GM21390 (cell line): ENCODE measurements around the gene WDHD1.
"Not testable (repeated sequence)": the region's sequence is repeated elsewhere in the genome, so short reads cannot be mapped to it uniquely, and the experiment has no call there.

Experiments
- ATAC-seq: cut with Tn5 transposase; IDR thresholded peaks from one replicate; pipeline ENCODE4 v1.9.1; 2021; ENCODE audit not compliant: unreplicated experiment

WDHD1 gene

DNA sequence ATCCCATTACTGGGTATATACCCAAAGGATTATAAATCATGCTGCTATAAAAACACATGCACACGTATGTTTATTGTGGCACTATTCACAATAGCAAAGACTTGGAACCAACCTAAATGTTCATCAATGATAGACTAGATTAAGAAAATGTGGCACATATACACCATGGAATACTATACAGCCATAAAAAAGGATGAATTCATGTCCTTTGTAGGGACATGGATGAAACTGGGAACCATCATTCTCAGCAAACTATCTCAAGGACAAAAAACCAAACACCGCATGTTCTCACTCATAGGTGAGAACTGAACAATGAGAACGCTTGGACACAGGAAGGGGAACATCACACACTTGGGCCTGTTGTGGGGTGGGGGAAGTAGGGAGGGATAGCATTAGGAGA lies 73.3 kb downstream of the WDHD1 start:
- ATAC-seq = not testable (repeated sequence)

DNA sequence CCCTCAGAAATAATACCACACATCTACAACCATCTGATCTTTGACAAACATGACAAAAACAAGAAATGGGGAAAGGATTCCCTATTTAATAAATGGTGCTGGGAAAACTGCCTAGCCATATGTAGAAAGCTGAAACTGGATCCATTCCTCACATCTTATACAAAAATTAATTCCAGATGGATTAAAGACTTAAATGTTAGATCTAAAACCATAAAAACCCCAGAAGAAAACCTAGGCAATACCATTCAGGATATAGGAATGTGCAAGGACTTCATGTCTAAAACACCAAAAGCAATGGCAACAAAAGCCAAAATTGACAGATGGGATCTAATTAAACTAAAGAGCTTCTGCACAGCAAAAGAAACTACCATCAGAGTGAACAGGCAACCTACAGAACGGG lies 74.1 kb downstream of the WDHD1 start:
- not testable (repeated sequence) for ATAC-seq

DNA sequence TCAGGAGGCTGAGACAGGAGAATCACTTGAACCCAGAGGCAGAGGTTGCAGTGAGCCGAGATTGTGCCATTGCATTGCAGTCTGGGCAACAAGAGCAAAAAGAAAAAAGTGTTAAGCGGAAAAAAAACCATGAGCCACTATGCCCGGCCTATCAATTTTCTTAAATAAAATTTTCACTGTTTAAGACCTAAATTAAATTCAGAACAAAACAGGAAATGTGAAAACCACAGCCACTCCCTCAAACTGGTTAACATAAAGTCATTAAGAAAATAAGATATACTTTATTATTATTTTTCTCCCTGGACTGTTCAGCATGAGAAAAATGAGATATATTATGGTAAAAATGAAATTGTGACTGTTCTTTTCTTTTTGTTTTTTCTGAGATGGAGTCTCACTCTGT lies 79.7 kb downstream of the WDHD1 start:
- ATAC-seq = no peak

DNA sequence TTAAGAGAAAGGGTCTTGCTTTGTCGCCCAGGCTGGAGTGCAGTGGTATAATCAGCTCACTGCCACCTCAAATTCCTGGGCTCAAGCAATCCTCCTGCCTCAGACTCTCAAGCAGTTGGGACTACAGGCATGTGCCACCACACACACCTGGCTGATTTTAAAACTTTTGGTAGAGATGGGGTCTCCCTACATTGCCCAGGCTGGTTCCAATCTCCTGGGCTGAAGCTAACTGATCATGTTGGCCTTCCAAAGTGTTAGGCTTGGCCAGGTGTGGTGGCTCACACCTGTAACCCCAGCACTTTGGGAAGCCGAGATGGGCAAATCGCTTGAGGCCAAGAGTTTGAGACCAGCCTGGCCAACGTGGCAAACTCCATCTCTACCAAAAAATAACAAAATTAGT lies 80.4 kb downstream of the WDHD1 start:
- ATAC-seq = no peak

DNA sequence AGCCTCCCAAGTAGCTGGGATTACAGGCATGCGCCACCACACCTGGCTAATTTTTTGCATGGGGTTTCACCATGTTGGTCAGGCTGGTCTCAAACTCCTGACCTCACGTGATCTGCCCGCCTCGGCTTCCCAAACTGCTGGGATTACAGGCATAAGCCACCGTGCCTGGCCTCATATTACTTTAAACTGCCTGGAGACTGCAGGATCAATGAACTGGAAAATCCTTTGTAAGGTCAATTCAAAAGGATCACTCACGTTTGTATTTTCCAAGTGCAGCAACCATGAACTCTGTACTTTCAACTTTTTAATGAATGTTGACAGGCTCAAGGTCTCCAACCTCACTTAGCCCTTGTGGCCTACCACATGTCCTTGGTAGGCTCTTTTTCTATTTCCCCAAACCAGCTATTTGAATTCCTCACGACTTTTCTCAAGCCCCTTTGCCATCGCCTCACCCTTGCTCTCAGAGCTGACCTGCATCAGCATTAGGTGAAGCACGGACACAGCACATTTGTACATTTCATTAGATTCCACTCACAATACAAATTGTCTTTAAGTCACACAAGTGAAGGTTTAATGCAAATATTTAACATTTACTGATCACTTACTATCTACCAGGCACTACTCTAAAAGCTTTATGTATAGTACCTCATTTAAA lies 82.0 kb downstream of the WDHD1 start:
- ATAC-seq = no peak

DNA sequence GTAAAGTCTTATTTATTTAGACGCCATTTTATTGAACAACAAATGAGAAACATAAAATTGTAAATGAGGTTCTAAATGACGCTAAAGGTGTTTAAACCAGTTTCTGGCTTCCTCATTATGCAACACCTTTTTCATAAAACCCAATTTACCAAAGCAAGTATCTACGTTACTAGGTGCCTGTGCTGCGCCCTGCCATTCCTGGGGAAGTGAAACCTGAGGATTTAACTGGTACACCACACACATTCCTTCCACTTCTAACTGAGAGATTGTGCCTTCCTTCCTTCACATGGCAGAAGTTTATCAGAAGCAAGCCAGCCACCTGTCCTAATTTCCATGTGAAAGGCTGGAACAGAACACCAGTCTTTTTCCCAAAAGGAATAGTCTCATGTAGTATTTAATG lies 84.0 kb downstream of the WDHD1 start:
- no peak for ATAC-seq

DNA sequence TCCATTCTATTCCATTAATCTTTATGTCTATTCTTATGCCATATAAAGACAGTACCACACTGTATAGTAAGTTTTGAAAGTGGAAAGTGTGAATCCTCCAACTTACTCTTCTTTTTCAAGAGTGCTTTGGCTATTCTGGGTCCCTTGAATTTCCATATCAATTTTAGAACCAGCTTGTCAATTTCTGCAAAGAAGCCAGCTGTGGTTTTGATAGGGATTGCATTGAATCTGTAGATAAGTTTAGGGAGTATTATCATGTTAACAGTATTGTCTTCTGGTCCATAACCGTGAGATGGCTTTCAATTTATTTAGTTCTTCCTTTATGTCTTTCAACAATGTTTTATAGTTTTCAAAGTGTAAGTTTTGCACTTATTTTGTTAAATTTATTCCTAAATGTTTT lies 90.1 kb downstream of the WDHD1 start:
- ATAC-seq = no peak

DNA sequence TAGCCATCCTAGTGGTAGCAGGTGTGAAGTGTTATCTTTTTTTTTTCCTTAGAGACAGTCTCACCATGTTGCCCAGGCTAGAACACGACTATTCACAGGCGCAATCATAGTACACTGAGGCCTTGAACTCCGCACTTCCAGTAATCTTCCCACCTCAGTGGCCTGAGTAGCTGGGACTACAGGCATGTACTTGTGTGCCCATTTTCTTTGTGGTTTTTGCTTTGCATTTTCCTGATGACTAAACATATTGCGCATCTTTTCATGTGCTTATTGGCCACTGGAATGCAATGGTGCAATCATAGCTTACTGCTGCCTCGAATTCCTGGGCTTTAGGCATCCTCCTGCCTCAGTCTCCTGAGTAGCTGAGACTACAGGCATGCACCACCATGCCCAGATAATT lies 90.9 kb downstream of the WDHD1 start:
- no peak for ATAC-seq

DNA sequence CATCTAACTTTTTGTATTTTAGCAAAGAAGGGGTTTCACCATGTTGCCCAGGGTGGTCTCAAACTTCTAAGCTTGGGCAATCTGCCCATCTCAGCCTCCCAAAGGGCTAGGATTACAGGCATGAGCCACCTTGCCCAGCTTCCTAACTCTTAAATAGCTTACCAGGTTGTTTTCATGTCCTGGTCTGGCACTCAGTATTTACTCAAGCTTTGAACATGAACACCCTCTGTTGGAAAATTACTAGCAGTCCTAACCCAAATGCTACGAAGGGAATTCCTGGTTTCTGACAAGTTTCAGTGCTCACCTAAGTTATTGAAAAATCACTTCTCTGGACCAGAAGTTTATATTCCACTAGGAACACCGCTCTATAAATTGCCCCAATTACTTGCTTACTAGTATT lies 91.8 kb downstream of the WDHD1 start:
- ATAC-seq = no peak

DNA sequence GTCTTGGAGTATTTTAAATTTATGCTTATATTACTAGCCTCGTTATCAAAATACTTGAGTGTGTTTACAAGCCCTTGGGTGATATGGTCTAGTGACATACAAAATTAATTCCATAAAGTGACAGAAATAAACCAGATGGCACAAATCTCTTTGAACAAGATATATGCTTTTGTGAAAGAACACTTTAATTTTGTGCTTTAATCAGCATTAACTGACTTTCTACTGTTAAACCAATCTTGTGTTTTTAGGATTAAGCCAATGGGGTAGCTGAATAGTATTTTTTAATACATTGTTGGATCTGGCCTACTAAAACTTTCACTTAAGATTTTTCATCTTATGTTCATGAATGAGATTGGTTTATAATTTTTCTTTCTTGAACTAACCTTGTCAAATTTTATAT lies 93.9 kb downstream of the WDHD1 start:
- no peak for ATAC-seq

DNA sequence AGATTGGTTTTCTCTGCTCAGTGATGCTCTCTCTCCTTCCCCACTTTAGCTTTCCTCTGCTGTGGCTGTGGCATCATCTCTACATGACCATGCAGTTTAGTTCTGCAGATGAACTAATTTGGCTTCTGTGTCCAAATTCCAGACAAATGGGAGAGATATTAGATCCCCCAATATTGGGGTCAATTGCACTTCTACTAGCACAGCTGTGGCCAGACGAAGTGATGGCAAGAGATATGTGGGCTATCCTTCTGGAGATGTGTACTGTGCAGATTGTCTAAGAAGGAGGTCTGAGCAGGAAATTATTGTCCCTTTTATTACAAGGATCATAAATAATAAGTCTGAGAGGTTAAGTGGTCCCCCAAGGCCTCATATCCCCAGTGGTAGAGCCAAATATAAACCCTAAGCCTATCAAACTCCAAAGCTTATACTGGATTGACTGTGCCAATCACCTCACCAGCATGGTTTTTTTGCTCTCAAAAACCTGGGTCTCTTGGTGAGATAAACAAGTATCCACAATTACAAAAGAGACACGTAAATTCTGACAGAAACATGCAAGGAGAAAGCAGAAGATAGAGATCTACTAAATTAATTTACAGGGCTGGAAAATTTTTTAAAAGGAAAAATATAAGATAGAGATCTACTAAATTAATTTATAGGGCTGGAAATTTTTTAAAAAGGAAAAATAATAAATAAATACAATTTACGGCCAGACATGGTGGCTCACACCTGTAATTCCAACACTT lies 95.1 kb downstream of the WDHD1 start:
- ATAC-seq = no peak

DNA sequence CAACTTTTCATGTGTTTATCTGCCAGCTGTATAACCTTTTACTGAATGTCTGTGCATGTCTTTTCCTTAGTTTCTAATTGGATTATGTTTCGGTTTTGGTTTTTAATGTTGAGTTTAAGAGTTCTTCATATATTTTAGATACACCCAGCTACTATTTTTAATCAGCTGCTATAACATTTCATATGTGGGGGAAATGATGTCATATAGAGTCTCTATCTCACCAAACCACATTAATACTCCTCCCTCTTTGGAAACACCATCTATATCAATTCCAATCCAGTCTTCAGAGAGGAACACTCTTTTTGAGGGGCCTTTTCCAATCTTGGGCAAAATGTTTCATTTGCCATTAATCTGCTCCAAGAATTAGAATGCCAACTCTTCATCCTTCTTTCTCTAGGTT lies 95.8 kb downstream of the WDHD1 start:
- no peak for ATAC-seq

DNA sequence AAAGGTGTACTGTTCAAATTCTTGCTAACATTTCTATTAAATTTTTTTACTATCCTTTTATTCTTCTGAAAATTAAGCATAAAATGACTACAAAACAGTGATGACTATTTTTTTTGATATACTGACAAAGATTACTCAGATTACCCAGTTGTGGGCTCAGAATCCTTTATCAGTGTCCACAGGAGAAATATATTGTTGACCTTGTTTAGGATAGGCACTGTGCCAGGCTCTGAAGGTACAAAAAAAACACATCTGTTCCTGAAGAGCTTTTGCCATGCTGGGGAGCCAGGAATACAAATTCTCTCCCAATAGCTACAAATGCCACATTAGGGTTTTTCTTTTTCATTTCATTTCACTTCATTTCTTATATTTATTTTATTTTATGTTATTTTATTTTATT lies 97.3 kb downstream of the WDHD1 start:
- no peak for ATAC-seq

DNA sequence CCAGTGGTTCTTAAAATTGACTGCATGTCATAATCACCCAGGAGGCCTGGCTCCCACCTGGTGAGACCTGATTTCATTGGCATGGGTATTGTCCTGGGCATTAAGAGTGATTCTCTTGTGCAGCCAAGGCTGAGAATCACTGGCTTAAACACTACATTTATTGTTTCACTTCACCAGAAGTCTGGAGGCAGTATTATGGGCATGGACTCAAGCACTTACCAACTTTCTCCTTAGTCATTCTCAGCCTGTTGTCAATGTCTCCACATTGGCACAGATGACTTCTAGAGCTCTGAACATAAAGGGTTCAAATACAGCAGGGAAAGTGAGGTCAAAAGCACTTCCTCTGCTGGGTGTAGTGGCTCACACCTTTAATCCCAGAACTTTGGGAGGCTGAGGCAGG lies 98.7 kb downstream of the WDHD1 start:
- ATAC-seq = no peak

DNA sequence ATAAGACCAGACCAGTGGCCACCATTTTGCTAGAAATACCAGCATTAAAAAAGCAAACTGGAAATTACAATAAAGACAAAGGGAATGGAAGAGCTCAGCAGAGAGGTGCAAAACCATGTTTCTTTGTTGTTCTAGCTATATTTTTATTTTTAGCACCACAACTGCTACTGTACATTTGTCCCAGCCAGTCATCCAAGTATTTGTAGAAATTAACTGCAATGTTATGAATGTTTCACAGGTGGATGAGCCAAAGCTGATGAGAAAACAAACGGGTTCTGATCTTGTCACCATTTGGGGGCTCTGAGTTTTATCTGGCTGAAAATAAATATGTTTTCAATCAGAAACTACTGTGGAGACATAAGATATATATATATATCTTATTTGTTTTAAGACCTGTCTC lies 99.3 kb downstream of the WDHD1 start:
- no peak for ATAC-seq

DNA sequence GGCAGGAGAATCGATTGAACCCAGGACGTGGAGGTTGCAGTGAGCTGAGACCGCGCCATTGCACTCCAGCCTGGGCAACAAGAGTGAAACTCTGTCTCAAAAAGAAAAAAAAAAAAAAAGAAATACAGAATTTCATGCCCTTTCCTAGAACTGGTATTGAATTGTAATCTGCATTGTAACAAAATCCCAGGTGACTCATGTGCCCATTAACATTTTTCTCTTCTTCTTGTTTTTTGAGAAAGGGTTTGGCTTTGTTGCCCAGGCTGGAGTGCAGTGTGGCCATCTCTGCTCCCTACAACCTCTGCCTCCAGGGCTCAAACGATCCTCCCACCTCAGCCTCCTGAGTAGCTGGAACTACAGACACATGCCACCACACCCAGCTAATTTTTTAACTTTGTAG lies 100.3 kb downstream of the WDHD1 start:
- not testable (repeated sequence) for ATAC-seq

DNA sequence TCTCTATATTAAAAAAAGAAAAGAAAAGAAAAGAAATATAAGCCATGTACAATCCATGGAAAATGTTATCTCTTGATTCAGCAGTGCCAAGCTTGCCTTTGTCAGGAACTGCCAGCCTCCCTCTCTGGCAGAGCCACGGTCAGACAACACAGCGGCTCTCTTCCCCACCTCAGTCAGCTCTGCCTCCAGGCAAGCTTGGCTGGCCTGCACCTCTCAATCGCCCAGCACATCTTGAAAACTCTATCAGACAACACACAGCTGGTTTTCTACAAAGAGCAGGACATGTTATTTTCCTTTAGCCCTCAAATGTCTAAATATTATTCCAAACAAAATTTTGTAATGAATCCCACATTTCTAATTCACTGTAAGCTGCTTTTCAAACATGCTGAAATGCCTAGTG lies 104.3 kb downstream of the WDHD1 start:
- ATAC-seq = no peak

DNA sequence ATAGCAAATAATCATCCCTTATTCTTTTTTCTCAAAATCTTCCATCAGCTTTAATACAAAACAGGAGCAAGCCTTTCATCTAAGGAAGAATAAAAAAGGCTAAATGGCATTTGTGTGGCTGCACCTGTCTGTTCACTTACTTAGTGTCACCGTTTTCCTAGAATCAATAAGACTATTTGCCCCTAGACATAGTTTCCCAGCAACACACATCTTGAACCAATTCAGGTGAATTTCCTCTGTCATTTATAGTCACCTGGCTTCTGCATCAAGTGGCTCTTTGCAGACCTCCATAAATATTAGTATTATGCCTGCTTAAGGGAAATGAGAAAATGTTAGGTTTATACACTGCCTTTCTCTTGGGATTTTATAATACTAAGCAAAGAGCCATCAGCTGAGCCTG lies 106.8 kb downstream of the WDHD1 start:
- no peak for ATAC-seq

DNA sequence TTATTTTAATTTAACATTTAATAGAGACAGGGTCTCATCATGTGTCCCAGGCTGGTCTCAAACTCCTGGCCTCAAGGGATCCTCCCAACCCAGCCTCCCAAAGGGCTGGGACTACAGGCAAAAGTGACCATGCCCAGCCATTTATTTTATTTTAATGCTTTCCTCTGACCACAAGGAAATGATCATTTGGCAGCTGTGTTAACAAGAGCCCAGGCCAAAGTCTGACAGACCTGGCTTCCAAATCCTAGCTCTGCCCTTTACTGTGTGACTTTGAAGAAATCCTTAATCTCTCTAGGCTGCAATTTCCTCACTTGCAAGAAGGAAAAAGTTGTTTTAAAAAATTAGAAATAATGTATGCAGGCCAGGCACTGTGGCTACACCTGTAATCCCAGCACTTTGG lies 107.6 kb downstream of the WDHD1 start:
- ATAC-seq = no peak

DNA sequence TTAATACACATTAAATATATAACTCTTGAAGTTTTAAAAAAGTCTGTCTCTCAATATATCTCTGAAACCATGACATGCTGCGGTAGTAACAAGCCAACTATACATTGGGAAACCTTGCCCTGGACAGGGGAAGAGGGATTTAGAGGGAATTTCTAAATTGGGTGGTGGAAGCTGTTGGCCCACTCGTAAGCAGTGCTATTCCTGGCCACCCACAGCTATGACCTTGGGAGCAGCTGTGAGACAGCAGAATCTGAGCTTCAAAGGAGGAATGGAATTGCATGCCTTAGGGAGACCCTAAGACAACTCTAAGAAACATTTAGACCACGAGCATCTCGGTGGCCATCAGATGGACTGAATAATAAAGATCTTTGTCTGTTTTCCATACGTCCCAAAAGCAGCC lies 108.5 kb downstream of the WDHD1 start:
- ATAC-seq = no peak

DNA sequence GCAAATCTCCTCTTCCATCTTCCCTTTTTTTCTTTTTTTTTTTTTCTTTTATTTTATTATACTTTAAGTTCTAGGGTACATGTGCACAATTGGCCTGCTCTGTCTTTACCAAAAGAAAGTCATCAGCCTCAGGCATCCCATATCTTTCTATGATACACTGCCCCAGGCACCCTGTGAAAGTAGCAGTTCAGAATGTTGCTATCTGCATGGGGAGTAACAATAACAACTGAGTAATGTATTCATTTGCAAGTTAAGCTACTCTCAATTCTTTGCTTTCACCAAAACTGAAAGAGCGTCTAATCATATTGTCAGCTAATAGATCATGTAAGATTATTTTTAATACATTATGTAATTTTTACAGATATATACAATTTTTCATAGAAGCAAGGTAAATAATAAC lies 110.8 kb downstream of the WDHD1 start:
- ATAC-seq = no peak

DNA sequence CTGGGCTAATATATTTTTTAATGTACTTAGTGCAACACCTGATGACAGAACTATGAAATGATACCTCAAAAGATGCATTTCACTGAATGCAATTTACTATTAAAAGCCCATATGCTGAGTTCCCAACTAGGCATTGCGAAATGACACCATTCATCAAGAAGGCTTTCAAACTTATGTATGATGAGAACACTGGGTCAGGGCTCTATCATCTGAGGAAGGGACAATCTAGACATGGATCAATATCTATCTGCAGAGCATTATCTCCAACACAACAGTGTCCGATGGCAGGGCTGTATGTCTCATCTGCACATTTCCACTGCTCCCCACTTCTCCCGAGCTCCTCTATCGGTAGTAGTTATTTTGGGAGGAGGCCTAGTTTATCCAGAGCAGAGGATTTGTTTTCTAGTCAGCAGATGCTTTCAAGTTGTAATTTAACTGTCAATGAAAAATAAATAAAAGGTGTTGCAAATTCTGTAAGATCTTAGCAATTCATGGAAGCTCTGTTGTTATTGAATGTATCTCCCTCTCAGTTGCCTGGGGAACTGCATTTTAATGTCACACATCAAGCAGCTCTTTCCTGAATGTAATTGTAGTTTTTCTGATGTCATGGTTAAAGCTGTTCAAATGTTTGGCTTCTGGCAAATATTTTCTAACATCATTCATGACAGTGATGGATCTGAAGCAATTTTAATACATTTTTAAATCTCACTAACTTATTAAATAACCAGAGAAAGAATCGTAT lies 116.9 kb downstream of the WDHD1 start:
- no peak for ATAC-seq
